Endothelial cell of hepatic sinusoid (primary cell): ENCODE data around the gene MYOG.

ENCODE experiments used
- in situ Hi-C: cut with HindIII; loops from 2 replicates; pipeline ENCODE4 v1.10.0; 2017; ENCODE audit warnings: low sequenced_read_pairs

The MYOG gene

DNA sequence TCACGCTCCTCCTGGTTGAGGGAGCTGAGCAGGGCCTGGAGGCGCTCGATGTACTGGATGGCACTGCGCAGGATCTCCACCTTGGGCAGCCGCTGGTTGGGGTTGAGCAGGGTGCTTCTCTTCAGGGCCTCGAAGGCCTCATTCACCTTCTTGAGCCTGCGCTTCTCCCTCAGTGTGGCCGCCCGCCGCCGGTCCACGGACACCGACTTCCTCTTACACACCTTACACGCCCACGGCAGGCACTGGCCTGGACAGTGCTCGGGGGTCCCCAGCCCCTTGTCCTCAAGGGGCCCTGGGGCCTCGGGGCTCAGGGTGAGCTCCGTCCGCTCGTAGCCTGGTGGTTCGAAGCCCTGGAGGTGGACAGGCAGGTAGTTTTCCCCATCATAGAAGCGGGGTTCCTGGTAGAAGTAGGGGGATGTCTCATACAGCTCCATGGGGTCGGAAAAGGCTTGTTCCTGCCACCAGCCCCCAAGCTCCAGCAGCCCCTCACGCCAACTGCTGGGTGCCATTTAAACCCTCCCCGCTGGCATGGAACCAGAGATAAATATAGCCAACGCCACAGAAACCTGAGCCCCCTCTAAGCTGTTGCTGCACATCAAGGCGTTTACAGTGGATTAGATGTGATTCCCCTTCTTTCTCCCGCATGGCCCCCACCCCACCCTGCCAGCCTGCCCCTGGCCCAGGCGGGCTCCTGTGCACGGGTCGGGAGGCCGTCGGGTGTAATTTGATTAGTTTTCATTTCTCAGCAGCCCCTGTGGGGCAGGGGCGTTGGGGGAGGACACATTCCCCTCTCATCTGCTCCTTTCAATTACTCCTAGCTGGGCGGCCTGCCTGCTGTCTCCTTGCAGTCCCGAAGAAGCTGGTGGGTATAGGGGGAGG lies at the start of gene MYOG:
TSS of gene MYOG (minus strand) at position 485 of the 879 bp plus-strand sequence. CDS start at position 434, 51 bp downstream.
- in situ Hi-C loops: no loop called here

DNA sequence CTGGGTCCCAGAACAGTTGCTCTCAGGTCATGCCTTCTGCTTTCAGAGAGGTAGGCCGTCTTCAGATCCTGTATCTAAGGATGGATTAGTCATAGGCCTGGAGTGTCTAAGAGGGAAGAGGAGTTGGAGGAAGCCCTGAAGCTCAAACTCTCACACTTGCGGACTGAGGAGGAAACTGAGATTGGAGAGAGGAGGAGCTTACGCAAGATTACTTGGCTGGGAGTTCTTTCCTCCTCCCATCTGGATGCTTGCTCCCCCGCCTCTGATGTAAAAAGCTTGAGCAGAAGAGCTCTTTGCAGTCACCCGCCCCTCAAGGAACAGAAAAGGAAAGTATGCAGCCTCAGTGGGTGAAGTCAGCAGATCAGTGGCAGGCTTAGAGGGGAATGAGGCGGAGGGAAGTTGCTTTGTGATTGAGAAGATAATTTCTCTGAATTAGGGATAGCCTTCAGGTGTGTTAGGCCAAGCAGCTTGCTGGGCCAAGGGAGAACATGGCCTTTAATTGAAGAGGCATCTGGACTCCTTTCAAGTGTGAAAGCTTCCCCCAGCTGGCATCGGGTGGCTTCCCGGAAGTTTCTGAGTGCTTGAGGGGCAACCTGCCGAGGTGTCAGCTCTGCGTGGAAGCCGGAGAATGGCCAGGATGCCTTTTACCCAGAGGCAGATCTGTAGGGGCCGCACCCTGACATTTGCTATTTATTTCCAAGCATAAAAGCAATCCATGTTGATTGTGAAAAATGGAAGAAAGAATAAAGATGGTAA lies 48.3 kb upstream of the MYOG start:
- in situ Hi-C loops: no loop called here

DNA sequence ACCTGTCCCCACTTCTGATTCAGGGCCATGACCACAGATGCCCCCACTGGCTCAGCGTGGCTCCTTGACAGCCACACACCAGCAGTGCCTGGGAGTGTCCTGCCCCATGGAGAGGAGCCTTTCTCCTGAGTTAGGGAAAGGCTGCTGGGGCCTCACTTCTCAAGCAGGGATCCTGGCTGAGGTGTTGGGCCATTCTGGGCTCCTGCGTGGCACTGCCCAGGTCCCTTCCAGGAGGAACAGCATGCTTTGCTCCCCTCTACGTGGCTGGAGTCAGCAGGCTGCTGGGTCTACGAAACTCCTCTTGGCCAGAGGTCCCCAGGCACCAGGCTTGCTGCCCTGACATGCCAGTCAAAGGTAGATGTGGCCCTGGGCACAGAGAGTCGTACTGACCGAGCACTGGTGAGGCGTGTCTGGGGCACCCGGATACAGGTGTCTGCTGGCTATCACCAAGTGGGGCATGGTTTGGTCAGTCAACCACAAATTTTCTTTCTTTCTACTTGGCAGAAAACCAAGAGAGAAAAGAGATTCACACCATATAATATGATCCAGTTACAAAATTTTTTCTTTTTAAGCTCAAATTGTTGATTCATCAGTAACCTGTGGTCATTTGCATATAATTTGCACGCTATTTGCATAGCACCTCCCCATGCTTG lies 45.9 kb upstream of the MYOG start:
- in situ Hi-C loops: no loop called here

DNA sequence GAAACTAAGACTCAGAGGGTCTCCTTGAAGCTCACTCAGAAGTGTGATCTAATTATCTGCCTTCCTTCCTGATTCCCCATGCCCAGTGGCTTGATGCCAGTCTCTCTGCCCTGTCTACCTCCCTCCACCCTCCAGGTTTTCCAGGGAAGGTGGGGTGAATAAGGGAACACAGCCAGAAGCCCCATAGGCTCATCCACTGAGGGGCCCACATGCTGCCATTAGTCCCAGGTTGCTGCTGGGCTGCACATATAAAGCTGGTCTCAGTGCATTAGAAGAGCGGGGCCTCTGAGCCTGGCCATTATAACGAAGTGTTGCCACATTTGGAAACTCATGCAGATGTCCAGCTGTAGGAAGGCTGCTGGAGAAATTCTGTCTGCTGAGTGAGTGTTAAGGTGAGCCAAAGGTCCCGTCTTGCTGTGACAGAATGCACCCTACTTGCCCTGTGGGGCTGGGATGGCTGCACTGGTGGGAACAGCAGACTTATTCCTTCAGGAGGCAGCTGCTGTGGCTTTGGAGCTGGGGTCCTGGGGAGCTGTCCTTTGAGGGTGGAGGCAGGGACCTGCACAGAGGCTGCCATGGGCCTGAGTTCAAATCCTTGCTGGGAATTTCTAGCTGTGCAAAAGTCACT lies 44.7 kb upstream of the MYOG start:
- in situ Hi-C loops: no loop called here

DNA sequence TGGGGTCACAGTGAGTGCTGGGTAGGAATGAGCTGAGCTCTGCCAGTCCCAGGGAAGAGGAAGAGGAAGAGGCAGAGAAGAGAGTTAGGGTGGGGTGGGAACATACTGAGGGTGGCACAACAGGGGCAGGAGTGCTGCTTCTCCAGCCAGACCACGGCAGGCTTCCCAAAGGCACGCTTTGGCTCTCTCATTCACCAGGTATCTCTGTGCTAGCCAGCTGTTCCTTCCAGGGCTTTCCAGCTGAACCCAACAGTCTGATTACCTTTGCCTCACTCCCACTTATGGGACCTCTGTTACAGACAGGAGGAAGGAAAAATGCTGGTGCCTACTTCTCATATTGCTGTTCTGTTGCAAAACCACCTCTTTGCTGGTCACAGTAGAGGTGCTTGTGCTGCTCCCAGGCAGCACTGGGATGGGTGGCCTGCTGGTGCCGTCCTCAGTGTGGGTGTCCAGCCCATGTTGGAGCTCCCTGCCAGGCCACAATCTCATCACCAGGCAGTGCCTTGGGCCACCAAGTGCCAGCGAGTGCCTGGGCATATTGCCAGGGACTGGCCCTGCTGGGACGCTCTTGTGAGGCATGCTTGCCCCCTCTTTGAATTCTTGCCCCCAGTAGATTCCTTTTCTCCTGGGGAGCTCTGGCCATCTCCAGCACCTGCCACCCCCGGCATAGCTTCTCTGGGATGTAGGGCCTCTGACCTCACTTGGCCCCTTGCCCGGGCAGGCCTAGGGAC lies 43.9 kb upstream of the MYOG start:
- in situ Hi-C loops: no loop called here

DNA sequence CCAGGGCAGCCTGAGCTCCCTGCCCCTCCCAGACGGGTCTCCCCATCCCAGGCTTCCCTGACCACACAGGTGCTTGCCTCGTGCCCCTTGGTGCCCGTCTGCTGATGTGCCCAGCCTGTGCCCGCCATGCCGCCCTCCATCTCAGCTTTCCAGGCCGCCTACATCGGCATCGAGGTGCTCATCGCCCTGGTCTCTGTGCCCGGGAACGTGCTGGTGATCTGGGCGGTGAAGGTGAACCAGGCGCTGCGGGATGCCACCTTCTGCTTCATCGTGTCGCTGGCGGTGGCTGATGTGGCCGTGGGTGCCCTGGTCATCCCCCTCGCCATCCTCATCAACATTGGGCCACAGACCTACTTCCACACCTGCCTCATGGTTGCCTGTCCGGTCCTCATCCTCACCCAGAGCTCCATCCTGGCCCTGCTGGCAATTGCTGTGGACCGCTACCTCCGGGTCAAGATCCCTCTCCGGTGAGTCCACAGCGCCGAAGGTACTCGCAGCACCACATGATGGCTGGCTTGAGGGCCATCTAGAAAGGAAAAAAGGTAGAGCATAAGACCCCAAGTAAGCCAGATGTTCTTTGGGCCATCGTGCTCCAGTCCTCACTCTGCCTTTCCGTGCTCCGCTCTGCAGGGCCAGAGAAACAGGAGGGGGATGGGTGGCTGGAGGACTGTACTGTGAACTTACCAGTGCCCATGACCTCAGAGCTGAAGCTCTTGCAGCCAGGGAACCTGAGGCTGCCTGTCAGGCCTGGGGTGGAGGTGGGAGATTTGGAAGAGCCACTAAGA lies 43.1 kb upstream of the MYOG start:
- in situ Hi-C loops: no loop called here

DNA sequence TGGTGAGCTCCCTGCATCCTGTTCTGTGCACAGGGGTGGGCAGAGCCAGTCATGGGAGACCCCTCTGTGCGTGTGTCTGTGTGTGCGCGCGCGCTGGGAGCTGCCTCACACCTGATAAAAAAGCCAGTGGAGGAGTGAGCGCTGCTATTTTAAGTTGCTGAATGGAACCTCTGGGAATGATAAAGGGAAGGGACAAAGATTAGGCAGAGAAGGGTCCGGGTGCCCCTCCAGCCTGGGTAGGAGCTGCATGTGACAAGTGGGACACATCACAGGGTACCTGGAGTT lies 42.6 kb upstream of the MYOG start:
- in situ Hi-C loops: no loop called here

DNA sequence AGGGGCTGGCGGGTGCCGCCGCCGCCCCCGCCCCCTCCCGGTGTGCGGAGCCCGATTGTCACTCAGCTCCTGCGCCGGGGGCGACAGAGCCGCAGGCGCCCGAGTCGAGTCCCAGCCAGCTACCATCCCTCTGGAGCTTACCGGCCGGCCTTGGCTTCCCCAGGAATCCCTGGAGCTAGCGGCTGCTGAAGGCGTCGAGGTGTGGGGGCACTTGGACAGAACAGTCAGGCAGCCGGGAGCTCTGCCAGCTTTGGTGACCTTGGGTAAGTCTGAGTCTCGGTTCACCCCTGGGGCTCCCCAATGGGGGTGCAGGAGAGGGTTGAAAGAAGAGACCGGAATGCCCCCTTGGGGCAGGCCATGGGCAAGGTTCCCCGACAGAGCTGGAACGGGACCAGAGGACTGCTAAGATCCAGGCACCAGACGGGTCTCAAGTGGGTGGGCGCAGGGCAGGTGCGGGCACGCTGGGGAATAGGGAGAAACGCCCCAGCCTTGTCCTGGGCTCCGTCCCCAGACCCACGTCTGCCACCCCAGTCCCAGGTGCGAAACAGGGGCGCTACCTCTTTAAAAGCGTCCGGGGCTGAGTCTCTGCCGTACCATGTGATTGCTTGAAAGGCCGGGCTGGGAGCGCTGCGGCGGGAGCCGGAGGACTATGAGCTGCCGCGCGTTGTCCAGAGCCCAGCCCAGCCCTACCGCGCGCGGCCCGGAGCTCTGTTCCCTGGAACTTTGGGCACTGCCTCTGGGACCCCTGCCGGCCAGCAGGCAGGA lies 42.0 kb upstream of the MYOG start, which contains the start of gene ADORA1:
TSS of gene ADORA1 (plus strand) at position 61 of the 765 bp plus-strand sequence. CDS start 1,116 bp downstream, outside the sequence.
- in situ Hi-C loops: no loop called here

DNA sequence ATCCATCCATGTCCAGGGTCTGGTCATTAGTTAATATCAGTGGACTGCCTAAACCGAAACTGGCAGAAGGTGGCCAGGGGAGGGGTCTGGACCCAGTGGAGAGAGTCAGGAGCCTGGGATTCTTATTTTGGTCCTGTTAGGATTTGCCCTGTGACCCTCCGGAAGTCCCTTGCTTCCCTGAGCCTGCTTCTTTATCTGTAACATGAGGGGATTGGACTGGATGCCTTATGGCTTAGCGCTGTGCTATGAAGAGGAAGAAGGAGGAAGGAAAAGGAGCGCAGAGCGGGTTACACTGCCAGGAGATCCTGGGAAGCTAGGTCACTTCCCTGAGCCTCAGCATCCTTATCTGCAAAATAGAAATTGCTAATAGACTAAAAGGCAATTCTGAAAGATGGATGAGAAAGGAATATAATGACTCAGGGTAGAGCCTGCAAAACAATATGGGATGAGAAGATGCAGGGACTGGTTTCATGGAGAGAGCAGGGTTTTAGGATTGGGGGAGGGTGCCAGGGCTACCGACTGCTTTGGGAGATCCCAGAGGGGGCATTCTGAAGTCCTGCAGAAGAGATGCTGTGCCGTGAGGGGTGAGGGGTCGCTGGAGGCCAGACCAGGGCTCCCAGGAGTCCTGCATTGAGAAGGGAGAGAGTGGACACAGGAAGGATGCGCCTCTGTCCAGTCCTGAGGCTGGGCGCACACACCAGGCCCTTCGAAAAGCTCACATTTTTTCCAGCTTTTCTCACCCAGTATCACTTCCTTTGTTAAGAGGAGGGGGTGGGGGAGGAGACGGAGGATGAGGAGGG lies 41.3 kb upstream of the MYOG start:
- in situ Hi-C loops: no loop called here

DNA sequence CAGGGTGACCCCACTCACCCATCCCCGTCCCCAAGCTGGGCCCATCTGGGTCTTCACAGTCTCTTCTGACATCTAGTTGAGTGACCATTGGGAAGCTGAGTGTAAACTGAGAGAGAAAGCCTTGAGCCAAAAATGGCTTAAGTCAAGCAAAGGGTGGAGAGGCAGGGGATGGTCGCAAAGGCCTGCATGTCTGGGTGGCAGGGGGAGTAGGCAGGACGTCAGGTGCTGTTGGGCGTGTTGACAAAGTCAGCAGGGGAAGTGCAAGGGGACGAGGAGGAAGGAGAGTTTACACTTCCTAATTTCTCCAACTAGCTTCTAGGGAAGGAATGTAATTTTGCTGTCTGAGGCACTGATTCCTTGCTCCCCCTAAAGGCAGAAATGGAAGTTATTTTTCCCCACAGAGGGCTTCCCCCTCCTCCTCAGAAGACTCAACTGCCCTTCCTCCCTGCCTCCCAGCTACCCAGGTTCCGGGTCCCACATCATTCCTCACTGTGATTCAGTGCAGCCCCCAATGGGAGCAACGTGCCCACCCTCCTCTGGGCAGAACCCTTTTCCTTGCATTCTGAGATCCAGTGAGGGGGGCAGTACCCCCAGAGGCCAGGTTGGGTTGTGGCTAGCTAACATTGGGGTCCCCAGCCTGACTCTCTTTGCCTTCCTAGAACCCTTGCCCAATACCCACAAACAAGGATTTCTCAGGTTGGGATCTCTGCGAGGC lies 40.5 kb upstream of the MYOG start:
- in situ Hi-C loops: no loop called here

DNA sequence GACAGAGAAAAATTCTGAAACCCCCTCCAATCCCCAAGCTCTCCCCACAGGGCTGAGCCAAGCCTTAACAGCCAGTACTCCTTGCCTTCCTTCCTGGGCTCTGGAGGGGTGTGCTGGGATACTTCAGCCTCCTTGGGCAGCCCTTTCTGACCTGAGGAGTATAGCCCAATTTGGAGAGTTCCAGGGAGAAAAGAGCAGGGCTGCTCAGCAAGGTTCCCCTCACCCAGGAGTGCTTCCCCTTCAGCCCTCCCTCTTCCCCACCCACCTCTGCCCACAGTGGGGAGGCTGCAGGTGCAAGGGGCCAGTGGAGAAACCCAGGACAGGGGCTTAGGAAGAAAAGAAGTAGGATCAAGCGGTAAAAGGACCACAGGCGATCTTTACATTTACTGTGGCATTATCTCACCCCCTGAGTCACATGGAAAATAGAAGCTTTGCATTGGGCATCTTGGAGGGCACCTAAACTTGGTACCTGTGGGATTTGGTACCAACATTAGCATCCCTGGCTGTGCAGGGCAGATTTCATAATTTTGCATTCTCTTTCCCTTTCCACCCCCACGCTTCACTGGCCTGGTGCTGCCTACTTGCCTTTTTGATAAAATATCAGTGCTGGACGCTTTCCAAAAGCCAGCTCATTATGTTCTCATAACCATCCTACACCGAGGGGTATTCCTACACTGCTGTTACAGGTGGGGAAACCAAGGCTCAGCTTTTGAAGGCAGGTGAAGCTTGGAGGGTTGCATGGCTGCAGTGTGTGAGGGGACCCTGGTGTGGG lies 38.9 kb upstream of the MYOG start:
- in situ Hi-C loops: loop anchor here (5.0 kb wide), 1 partner anchor 38 kb away; no protein-coding TSS in a partner anchor

DNA sequence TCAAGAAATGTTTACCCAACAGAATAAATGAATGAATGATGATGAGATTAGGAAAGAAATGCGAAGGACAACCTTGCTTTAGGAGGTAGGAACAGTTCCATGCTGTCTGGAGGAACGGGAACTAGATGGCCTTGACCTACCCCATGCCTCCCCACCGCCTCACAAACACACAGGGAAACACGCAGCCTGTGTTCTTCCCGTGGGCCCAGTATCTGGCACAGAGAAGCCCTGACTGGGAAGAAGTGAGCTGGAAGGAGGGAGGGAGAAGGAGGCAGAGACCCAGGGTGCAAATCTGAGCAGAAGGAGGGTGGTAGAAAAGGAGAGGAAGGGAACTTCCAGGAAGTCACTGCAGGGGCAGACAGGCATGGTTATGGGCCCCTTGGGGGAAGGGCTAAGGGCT lies 38.2 kb upstream of the MYOG start:
- in situ Hi-C loops: loop anchor here (5.0 kb wide), 1 partner anchor 38 kb away; no protein-coding TSS in a partner anchor

DNA sequence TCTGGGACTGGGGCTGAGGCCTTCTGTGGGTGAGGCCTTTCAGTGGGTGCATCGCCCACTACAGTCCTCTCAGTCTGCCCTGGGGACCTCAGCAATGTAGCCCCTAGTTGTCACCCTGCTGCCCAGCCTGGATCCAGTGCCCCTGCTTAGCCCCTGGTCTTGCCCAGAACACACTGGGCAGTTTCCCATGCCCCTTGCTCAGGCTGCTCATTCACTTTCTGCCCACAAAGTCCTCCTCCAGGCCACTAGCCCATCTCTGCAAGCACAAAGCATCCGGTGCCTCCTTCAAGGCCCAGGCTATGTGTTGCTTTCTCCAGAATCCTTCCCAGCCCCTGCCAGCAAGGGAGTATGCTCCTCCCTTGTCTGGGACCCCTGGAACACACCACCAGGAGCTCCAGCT lies 36.3 kb upstream of the MYOG start:
- in situ Hi-C loops: loop anchor here (5.0 kb wide), 1 partner anchor 40 kb away; no protein-coding TSS in a partner anchor

DNA sequence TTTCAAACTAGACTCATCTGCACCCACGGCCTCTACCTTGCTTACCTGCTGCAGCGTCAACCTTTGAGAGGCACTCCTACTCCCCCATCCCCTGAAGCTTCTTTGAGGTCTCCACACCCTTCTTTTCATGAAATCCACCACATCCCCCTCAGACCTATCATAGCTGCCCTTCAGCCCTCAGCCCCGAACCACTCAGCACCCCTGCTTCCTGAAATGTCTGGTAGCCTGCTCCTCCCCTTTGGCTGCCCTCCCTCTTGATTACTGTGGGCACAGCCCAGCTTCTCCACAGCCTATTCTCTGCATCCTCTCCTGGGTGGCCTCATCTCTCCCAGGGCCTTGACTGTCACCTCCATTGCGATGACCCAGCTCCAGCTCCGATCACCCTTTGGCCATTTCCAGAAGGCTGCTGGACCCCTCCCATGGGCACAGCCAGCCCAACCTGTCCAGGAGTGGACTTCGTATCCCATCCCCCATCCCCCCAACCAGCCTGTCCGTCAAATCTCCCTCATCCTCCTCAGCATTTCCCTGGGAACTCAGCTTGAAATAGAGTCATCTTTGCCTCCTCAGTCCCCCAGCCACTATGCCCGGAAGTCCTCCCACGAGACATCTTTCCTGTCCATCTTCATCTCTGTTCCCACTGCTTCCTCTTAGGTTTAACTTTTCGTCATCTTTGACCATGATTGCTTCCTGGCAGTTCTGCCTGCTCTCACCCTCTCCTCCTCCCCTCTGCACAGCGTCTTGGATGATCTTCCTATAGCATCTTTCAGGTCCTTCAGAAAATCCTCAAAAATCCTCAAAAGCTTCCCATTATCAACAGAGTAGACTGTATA lies 35.6 kb upstream of the MYOG start:
- in situ Hi-C loops: loop anchor here (5.0 kb wide), 1 partner anchor 41 kb away; no protein-coding TSS in a partner anchor

DNA sequence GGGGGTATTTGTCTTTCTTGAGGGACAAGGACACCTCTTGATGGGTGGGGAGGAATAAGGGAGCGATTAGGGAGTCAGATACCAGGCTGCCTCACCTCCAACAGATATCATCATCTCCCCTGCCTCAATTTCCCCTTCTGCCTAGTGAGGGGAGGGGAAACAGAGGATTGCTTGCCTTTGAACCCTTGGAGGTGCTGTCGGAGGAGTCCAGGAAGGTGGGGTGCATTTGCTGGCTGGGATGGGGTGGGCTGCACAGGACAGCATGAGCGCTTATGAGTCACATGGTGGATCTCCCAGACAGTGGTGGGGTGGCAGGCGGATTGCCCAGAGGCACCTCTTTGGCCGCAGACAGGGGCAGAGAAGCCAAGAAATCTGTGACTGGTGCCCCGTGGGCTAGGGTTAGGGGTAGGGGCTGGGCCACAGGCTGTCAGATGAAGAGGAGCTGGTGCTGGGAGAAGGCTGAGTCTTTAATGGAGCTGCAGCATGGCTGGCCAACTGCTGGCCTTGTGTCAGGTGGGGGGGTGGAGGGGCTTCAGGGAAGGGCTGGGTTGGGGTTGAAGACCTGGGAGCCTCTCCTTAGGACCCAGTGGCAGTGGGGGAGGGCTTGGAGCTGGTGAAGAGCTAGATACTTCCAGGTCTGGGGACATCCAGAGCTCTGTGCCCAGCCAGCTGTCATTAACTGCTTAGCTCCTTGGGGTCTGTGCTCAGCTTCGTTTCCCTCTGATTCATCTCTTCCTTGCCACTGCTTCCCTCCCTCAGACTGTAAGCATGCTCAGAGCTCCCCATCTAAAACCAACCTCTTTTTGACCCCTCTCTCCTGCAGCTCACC lies 34.7 kb upstream of the MYOG start:
- in situ Hi-C loops: loop anchor here (5.0 kb wide), 1 partner anchor 42 kb away; no protein-coding TSS in a partner anchor
